GM12873 (cell line): Measurements from ENCODE around the gene CHMP3.

ENCODE experiments used
- TF ChIP-seq, protein P1 (sequence below): IDR thresholded peaks from 2 replicates; pipeline ENCODE4 v1.5.1; 2012; ENCODE audit warnings: low read depth, mild to moderate bottlenecking, moderate library complexity, low read length, control low read depth; ENCODE audit not compliant: insufficient read depth; ENCODE audit errors: missing control alignments

The CHMP3 gene

DNA sequence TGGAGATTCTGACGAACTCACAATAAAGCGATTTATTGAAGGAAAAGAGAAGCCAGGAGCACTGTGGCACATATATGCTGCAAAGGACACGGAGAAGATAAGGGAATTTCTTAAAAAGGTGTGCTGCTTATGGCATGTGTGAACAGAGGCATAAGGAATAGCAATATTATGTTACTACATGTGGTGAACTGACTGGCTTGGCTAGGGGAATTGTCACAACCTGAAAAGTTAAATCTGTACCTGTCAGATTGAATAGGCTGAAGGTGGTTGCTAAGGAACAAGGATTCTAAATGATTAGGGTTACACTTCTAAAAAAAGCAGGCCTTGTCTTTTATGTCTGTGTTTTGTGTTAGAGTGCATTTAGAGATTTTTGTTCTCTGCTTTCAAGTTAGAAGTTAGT, 73.7 kb downstream of the CHMP3 start:
- TF ChIP-seq, protein P1, sequence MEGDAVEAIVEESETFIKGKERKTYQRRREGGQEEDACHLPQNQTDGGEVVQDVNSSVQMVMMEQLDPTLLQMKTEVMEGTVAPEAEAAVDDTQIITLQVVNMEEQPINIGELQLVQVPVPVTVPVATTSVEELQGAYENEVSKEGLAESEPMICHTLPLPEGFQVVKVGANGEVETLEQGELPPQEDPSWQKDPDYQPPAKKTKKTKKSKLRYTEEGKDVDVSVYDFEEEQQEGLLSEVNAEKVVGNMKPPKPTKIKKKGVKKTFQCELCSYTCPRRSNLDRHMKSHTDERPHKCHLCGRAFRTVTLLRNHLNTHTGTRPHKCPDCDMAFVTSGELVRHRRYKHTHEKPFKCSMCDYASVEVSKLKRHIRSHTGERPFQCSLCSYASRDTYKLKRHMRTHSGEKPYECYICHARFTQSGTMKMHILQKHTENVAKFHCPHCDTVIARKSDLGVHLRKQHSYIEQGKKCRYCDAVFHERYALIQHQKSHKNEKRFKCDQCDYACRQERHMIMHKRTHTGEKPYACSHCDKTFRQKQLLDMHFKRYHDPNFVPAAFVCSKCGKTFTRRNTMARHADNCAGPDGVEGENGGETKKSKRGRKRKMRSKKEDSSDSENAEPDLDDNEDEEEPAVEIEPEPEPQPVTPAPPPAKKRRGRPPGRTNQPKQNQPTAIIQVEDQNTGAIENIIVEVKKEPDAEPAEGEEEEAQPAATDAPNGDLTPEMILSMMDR, result no peak

DNA sequence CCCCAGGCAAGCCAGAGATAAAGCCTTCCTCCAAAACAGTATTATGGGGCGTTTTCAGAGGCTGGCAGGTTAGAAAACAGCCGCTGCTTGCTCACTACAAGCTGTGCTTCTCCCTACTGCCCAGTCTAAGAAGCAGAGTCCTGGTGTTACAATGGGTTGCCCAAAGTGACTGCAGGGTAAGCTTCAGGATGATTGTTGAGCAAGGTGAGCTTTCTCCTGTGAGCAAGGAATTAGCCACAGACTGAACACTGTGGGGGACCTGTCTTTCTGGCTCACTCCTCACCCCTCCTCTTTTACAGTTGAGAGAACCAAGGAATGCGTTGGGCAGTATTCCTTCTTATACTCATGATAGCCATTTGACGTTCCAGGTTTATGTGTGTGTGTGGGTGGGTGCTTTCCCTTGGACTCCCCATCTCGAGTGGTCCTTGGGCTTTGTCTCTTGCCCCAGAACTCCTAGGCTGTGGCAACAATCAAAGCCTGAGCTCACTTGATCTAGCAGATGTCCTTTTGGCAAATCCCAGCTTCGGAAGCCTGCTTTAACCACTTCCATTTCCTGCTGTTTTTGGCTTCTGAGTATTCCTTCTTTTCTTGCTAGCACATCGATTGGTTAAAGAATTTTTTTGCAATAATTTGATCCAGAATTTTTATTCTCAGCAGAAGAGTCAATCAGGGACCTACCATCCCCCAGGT, 74.5 kb downstream of the CHMP3 start:
- TF ChIP-seq, protein P1, result no peak

DNA sequence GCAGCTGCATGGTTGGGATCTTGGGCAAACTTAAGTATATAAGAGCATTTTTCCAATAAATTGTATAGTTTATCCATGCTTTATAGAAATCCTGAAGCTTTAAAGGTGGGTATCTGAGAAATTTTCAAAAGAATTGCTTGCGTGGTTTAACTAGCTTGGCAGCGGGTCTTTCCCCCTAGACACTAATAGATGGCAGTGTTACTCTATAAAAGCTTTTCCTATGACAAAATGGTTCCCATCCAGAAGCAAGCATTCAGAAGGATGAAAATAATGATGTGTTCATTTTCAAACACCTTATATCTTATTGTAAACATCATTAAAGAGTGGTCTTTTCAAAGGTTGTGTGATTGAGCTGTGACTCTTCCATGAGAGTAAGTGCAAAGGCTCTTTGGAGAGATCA, 76.2 kb downstream of the CHMP3 start:
- TF ChIP-seq, protein P1, result no peak

DNA sequence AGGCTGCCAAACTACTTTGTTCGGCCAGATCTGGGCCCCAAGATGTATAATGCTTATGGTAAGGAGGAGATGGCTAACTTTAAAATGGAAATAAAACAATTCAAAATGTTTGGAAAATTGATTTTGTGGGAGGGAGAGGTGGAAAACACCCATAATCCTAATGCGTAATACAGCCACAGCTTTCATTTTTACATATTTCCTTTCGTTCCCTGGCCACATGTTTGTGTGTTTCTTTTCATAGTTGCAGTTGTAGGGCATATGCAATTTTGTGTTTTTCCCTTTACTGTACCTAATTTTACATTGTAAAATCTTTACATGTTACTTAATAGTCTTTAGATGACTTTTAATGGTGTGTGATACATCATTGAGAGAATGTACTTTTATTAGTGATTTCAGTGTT, 77.4 kb downstream of the CHMP3 start:
- TF ChIP-seq, protein P1, result no peak

DNA sequence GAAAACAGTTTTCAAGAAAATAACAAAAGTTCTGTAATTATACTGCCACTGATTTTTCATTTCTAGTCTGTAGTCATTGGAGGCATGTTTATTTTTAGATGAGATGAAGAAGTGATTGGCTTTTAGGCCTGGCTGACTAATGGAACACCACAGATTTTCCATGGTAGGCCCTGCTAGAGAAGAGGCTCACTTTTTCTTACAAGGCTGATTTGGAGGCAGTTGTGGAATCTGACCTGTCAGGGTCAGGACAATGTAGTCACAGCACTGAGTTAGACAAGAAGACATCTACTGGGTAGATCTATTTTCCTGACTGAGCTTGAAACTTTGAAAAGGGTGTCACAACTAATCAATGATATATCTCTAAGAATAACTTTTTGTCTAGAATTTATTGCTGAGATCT, 78.1 kb downstream of the CHMP3 start:
- TF ChIP-seq, protein P1, result no peak

DNA sequence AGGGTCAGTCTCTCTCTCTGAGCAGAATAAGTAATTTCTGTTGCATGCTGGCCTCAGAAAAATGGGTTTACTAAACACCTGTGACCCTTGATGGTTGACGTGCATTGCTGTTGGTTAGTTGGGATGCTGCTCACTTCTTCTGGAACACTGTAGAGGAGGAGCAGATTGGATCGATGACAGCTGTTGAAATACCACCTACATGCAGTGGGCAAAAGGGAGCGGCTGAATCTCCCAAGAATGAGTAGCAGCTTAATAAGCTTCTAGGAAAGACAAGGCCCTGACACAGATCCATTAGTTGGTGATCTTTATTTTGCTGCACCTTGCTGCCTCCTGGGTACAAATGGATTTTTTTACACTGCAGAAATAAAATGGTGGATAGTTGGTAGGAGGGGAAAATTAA, 78.9 kb downstream of the CHMP3 start:
- TF ChIP-seq, protein P1, result no peak

DNA sequence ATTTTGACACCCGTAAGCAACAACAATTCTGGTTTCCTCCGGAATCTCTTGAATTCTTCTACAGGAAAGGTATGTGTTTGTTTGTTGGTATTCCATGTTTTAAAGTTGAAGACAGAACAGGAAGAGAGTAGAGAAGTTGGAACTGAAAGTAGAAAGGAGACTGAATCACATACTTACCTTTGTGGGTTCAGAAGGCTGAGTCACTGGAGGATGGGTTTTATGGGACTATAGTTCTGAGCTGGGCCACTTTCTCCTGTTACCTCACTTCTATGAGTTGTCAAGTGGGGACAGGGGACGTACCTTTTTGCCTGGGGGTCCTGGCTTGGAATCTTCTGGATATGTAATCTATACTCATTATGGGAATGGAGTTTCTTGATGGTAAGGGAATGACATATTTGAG, 81.2 kb downstream of the CHMP3 start:
- TF ChIP-seq, protein P1, result no peak

DNA sequence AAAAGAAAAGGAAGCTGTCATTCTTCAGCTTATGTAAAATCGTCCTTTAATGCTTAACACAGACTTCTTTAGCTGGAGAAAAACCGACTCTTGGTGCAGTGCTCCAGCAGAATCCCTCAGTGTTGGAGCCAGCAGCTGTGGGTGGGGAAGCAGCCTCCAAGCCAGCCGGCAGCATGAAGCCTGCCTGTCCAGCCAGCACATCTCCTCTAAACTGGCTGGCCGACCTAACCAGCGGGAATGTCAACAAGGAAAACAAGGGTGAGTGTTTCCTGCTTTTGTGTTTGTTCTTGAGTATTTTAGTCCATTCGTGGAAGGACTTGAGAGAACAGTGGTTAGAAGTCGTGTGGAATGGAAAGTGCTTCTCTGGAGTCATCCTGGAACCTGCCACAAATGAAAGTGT, 83.1 kb downstream of the CHMP3 start:
- TF ChIP-seq, protein P1, result no peak
